Measurements from ENCODE around the gene BMP2.

Gene BMP2

DNA sequence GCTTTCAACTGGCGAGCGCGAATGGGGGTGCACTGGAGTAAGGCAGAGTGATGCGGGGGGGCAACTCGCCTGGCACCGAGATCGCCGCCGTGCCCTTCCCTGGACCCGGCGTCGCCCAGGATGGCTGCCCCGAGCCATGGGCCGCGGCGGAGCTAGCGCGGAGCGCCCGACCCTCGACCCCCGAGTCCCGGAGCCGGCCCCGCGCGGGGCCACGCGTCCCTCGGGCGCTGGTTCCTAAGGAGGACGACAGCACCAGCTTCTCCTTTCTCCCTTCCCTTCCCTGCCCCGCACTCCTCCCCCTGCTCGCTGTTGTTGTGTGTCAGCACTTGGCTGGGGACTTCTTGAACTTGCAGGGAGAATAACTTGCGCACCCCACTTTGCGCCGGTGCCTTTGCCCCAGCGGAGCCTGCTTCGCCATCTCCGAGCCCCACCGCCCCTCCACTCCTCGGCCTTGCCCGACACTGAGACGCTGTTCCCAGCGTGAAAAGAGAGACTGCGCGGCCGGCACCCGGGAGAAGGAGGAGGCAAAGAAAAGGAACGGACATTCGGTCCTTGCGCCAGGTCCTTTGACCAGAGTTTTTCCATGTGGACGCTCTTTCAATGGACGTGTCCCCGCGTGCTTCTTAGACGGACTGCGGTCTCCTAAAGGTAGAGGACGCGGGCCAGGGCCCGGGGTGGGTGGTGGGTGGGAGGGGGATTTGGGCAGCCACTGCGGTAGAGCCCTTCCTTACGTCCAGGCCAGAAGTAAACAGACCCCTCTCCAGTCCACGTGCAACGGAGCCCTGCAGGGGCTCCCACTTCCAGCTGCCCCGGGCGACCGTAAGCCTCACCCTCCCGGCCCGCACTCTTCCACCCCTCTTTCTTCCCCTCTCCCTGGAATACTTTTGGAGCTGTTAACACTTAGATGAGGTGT lies 998 bp downstream of the BMP2 start:
- DNase-seq (ENCODE audit: low read depth) = no peak

DNA sequence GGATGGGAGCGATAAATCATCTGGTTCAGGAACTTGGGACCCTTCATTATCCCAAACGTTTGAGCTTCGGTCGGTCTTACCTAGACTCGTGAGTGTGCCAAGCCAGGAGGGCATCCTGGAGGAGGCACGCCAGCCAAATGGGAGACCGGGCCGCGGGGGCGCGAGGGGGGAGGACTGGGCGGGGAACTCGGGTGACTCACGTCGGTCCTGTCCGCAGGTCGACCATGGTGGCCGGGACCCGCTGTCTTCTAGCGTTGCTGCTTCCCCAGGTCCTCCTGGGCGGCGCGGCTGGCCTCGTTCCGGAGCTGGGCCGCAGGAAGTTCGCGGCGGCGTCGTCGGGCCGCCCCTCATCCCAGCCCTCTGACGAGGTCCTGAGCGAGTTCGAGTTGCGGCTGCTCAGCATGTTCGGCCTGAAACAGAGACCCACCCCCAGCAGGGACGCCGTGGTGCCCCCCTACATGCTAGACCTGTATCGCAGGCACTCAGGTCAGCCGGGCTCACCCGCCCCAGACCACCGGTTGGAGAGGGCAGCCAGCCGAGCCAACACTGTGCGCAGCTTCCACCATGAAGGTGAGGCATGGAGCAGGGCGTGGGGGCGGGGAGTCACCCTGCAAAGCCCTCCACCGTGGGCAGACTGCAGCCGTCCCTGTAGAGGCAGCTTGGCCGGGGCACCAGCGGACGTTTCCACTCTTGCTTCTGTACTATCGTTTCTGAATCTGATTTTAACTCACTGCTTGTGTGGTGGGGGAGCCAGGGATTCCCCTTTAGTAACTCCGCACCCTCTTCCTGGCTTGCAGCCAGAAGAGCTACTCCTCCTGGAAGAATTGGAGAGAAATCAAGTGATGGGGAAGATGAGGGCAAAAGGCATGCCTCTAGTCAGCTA lies 2.7 kb downstream of the BMP2 start:
- no peak for DNase-seq (ENCODE audit: low read depth)

DNA sequence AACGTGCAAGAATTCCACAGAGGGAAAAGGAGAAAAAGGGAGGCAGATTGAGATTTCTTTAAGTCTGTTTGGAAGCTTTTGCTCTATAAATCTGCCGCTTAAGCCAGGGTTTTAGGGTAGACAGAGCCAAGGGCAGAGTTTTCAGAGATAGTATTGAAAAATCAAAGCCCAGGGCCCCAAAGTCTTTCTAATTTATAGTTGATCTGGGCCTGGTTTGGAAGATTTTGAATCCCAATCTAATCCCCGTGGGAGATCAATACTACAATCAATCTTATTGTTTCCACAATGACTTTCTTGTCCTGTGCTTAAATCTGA lies 3.3 kb downstream of the BMP2 start:
- no peak for DNase-seq (ENCODE audit: low read depth)

DNA sequence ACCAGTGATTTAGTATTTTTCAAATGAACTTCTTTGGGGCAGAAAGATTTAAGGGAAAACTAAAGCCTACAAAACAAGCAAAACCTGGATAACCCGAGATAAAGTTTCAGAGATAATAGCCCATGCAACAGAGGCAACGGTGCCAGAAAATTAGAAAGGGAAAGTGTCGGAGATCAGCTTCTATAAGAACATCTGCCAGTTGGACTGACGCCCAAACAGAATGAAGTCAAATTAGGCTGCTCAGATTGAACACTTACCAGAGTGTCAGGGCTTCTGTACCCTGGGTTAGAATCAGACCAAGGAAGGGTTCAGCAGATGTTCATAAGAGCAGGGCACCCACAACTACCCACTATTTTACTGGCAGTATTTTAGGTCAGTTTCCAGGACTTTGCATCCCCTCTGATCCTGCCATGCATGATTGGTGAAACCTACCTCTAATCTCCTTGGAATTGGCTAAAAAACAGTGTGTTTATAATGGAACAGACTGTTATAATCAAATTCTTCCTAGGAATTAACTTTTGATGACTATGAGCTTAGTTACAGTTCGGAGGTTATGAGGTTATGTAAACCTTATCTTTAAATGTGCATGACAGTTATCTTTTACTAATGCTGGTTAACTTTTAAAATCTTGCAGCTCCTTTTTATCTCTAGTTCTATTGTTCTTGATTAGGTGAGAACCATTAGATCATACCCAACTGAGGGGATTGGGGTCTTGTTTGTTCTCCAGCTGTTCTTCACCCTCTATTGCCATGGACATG lies 13.1 kb downstream of the BMP2 start:
- no peak for DNase-seq (ENCODE audit: low read depth)

DNA sequence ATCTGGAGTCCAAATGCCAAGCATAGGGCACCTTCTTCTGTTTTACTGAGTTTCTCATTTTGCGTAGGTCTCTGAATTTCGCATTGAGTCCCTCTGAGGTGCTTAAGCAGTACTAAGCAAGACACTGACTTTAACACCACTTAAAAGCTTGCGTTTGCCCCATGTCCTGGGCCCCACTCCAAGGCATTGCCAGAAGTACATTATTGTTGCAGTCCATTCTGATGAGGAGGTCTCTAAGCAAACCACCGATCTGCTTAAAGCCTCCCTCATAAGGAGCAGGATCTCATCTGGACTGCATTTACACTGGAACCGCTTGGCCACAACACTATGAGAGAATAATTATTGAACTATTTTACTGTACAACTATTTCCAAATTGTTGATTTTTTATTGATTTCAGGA lies 16.3 kb downstream of the BMP2 start:
- DNase-seq (ENCODE audit: low read depth) = no peak

DNA sequence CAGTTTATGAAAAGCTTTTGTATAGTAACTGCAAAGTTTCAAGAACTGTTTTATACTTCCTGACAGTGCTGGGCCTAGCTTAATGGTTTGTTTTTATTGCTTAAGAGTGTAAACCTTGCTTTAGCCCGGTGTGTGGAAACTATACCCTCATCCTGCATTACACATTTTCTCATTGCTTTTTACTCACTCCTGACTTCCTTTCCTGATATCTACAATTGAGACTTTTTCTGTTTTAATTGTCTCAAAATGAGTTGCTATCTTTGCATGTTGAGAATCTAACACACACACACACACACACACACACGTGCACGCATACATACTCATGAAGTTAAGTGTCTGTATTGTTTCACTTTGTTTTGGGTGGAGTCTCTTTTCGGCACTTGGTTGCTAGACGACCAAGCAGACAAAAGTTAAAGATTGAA lies 16.7 kb downstream of the BMP2 start:
- DNase-seq (ENCODE audit: low read depth) = no peak

DNA sequence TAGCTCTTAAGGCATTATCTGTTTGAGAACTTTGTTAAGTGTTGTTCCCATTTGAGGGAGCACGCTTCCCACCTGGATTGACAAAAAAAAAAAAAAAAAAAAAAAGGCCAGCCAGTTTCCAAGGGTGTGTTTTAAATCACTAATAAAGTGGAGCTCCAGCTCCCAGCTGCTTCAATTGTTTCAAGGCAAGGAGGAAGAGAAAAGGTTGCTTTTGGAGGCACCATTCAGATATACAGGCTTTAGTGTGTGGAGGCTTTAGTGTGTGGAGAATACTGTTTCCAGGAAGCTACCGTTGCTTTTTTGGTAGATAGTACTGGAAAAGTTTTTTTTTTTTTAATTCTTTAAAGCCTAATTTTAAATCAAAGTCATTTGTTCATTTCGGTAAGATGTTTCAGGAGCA lies 17.3 kb downstream of the BMP2 start:
- no peak for DNase-seq (ENCODE audit: low read depth)

DNA sequence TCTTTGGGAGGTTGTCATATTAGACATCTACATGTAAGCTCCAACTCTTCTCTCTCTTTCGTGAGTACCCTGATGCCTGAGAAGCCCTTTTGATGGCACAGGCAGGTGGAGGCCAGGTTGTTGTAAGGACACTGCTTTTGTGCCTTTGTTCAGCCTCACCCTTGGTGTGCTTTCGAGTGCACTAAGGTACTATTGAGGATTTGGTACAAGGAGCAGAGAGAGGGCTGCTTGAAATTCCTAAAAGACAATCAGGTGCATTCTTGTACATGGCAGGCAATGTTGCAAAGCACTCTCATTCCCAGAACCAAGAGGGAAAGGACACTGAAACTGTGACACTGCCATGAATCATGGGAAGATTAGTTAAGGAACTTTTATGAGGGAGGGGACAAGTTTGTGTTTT lies 19.1 kb downstream of the BMP2 start:
- no peak for DNase-seq (ENCODE audit: low read depth)

DNA sequence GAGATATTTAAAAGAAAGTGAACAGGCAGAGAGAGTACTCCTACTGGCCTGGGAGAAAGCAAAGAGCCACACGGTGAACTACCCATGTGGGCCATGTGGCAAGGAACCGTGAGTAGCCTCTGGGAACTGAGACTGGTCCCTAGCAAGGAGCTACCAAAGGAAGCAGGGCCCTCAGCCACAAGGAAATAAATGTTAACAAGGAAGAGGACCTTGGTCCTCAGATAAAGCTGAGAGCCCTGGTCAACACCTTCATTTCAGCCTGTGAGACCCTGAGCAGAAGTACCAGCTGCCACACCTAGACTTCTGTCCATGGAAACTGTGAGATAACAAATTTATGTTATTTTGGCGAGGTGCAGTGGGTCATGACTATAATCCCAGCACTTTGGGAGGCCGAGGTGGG lies 25.3 kb downstream of the BMP2 start:
- no peak for DNase-seq (ENCODE audit: low read depth)

DNA sequence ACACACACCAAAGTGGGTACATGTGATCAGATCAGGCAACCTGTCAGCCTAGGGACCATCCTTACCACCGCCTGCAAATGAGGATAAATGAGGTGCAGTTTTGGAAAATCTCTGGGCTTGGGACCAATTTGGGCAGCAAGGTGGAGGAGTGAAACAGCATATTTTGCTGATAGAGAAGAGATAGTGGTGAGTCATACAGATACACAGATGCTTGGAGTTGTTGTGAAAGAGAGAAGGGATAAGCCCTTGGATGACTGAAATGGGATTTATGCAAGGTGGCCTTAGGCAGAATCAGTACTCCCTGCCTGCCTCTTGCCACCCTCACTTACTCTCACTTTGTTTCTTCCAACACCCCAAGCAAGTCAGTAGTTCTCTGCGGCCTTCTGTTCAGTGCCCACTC lies 34.7 kb downstream of the BMP2 start:
- no peak for DNase-seq (ENCODE audit: low read depth)

DNA sequence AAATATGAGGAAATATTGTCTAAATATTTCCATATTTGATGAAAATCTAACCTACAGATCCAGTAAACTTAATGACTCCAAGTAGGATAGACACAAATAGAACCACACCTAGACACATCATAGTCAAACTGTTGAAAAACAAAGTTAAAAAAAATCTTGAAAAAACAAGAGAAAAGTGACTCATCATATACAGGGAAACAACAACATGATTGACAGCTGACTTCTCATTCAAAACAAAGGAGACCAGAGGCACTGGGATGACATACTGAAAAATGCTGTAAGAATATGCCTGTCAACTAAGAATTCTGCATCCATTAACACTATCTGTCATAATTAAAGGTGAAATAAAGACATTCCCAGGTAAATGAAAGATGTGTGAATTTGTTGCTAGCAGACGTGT lies 38.8 kb downstream of the BMP2 start:
- DNase-seq (ENCODE audit: low read depth) = no peak

DNA sequence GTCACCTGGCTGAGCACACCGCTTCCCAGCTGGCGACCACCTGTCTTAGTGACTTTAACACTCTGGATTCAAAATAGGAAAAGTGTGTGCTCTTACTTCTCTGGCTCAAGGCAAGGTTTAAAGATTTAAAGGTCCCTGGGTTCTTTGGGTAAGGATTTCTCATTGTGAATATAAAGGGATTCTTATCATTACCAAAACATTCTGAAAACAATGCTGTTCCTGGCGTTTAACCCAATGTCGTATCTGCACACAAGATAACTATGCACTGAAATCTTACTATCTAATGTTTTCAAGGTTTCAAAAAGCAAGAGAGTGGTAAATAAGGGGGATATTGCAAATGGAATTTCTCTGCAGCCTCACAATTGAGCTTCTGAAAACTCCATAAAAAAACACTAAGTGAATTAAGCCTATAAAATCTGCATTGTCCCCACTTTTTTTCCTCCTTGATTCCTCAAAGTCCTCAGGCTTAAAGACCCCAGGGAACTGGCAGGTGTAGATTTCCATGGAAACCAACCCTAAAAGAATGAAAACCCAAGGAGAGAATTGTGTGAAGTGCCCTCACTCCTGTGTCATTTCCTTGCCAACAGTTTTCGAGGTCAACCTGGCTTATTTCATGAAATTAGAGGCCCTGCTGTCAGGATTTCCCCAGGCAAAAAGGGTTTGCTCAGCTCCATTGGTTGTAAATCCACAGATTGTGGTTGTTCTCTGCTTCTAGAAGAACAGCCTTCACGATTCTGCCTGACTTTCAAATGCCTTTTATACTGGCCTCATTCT lies 44.0 kb downstream of the BMP2 start:
- no peak for DNase-seq (ENCODE audit: low read depth)

DNA sequence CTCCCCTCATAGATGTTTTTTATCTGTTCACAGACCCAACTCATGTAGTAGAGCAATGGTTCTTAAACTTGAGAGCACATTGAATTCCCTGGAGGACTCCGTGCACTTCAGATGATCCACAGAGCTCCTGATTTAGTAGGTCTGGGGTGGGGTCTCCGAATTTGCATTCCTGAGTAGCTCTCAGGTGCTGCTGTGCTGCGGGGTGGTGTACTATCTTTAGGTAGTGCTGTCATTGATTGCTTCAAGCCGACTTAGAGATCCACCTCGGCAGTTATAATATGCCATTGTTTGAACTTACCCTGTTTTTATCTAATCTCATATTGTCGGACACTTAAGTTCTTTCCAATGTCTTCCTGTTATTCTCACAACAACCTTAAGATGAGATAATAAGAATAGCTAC lies 45.0 kb downstream of the BMP2 start:
- no peak for DNase-seq (ENCODE audit: low read depth)

DNA sequence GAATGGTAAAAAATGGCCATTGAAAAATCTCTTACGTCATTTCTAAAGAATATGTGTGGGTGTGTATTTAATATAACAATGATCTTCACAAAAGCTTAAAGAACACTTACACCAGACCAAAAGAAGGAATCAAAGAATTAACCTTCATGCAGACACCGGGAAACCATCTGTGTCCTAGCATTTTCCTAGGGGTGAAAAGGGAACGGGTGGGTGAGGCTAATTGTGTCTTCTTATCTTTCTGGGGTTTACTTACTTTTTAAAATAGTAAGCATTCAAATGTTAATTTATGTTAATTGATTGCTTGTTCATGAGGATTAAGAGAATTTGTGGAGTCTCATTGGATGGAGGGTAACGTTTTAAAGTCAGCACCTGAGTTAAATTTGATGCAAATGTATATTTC lies 47.5 kb downstream of the BMP2 start:
- DNase-seq (ENCODE audit: low read depth) = no peak

DNA sequence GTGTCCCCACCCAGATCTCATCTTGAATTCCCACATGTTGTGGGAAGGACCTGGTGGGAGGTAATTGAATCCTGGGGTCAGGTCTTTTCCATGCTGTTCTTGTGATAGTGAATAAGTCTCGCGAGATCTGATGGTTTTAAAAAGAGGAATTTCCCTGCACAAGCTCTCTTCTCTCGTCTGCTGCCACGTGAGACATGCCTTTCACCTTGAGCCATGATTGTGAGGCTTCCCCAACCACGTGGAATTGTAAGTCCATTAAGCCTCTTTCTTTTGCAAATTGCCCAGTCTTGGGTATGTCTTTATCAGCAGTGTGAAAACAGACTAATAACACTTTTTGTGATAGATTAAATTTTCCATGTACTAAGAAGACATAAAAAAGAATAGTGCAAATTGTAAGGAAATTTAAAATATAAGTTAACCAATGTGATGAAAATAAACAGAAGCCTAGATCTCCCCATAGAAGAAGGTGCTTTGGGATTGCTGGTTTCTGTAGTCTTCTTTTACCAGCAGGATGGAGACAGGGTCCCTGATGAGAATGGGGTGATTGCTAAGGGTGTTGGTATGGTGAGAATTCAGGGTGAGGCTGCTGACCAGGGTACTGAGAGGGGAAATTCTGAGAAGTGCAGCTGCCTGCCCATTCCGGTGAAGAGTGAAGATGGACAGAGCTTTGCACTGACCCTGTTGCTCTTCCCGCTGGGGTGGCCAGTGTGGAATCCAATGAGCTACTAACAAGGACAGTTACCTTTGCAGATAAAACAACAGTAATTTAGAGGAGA lies 50.7 kb downstream of the BMP2 start:
- no peak for DNase-seq (ENCODE audit: low read depth)

DNA sequence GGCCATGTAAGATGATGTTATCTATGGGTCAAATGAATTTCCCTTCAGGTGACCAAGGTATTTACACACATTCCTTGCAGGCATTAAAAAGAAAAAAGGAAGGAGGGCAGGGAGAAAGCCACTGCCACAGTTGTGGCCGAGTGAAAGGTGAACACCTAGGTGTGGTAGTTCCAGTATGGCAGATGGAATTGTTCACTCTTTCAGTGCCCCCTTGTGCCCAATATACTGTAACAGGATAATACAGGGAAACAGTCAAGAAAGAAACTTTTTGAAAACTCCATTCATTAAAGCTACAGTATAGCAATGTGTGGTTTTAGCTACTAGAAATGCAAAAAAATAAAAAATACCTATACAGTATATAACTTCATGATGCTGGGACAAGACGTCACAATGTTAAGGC lies 52.1 kb downstream of the BMP2 start:
- DNase-seq (ENCODE audit: low read depth) = no peak

DNA sequence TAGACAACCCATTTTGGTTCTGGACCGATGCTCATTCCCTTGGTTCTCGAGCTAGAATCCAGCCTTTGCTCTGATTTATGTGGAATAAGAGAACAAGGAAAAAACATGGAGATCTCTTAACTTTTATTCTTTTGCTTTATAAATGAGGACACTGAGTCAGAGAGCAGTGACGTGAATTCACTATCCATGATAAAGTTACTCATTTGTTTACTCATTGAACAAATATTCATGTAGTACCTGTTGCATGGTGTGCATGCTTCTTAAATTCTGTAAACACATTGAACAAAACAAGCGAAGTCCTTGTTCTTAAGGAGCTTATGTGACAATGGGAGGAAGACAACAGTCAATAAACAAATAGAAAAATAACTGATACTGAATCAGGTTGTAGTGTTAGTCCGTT lies 56.9 kb downstream of the BMP2 start:
- no peak for DNase-seq (ENCODE audit: low read depth)

DNA sequence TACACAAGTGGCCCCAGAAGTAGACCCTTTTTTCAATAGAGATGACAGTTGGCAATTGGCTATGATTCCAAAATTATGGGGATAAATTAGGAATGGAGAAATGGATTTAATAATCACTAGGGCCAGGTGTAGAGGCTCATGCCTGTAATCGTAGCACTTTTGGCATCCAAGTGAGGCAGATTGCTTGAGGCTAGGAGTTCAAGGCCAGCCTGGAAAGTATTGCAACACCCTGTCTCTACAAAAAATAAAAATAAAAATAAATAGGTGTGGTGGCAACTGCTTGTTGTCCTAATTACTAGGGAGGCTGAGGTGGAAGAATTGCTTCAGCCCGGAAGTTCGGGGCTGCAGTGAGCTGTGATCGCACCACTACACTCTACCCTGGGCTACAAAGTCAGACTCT lies 60.0 kb downstream of the BMP2 start:
- no peak for DNase-seq (ENCODE audit: low read depth)

DNA sequence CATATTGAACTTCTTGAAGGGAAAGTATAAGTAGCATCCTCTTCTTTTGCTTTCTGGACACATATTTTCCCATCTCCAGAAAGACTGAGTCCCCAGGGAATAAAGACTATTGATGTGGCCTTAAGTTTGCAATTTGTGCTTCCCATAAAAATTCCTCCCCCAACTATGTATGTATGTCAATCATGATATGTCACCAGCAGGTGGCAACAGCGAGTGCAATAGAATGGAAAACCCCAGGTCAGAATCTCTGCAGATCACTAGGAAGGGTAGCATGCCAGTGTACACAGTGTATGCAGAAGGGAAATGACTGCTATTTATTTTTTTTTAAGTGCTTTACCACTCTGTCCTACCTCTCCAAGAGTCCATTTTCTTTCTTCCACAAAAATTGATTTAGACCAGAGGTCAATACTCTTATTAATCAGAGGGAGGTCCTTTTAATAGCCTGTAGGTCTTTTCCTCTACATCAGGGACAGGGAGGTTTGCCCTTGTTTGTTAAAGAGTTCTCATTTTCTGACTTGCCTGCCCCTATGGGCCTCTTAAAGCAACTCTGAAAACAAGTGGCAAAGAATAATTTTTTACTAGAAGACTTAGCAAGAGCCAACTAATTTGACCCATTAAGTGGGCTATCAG lies 61.4 kb downstream of the BMP2 start:
- DNase-seq (ENCODE audit: low read depth) = no peak

DNA sequence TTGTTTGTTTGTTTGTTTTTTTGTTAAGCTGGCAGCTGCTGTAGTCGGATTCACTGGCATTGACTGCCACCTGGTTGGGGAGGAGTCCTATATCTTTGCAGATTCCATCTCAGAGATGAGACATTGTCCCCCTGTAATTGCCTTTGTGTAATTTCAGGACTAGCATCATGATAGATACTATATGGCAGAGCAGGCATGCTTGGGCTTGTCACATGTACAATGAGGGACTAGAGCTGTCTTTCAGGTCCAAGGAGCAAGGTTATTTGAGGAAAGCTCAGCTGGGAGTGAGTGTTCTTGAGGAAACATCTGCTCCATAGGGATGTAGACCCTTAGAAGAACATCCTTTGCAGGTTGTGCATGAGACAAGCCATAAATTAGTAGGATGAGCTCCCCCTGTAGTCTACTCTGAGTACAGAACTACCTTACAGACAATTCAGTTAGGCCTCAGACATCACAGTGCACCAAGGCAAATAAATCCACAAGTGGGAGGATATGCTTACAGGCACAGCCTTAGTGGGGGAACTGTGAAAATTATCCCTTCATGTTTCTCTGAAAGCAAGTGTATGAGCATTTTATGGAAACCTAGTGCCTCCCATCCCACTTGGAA lies 62.1 kb downstream of the BMP2 start:
- DNase-seq (ENCODE audit: low read depth) = no peak

Data from stimulated activated CD8-positive, alpha-beta memory T cell treated with anti-CD3 and anti-CD28 coated beads, Interleukin-15, amount 100 ng/mL, for 1 hour (primary cell).